Astrocyte (in vitro differentiated cells and primary cell): ENCODE data around the gene FAM228A.

ENCODE experiments used
- CTCF ChIP-seq: IDR thresholded peaks from 2 replicates; pipeline ENCODE4 v1.5.1; 2011; ENCODE audit warnings: low read depth, mild to moderate bottlenecking, inconsistent platforms, low read length, moderate library complexity; ENCODE audit not compliant: insufficient read depth
- EZH2 ChIP-seq: IDR thresholded peaks from 2 replicates; pipeline ENCODE4 v1.6.1; 2012; ENCODE audit warnings: mild to moderate bottlenecking, low read length, inconsistent platforms; ENCODE audit not compliant: insufficient read depth

DNA sequence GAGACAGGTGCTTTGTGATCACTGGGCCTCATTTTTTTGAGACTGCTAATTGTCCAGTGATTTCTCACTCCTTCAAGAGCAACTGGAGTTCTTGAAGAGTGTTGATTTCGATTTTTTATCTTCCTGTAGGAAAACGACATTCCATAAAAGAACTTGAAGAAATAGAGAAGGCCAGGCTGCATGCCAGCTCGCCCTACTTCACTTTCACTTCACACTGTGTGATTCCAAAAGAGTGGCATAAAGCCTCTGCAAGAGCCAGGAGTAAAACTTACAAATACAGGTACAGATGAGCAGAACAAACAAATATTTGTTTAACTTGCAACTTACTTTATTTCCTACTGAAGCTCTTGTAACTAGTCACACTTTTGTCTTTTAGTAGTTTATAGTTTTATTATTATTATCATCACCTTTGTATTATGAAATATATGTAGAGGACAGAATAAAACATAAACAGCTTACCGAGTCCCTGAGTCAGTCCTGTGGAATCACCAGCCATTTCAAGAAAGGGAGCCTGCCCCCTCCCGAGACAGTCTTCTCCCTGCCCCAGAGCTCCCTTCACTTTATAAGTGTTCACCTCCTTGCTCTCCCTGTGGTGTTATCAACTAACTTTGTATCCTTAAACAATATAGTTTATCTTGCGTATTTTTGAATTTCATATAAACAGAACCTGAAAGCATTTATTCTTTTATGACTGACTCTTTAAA, 8.7 kb downstream of the FAM228A start:
- TF ChIP-seq CTCF (no peak), EZH2 (no peak)
